Measurements from ENCODE around the gene EPM2A.

The EPM2A gene

GRCh38 chr6:145588981-145589380 is 146.3 kb downstream of the EPM2A start:
- Mint-ChIP-seq H3K36me3 (ENCODE audit: low read depth) (no peaks in the 10 kb centered on the region), H3K27me3 (ENCODE audit: low read depth) (no peaks in the 10 kb centered on the region), H3K9me3 (no peaks in the 10 kb centered on the region), H3K4me1 (ENCODE audit: low read depth) (no peaks in the 10 kb centered on the region), H3K4me3 (no peak overlapping the region), H3K27ac (no peak overlapping the region)
- no peak for DNase-seq (ENCODE audit: low spot score)

DNA sequence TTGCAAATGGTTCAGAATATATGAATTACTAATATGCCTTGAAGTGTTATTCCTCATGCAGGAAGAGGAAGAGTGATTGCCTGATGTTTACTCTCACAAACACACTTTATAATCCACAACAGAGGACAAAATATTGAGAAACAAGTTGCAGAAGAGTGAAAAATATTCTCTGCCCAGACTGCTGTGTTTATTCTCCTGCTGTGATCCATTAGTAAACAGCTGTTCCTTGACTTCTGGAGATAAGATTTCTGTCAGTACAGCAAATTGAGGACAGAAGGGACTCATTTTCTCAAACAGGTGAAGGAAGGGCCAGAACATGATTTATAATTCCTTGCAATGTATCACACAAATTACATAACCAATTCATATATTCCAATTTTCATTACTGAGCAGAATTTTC is 148.0 kb downstream of the EPM2A start:
- Mint-ChIP-seq H3K4me3 (no peak overlapping the region), H3K27me3 (ENCODE audit: low read depth) (no peaks in the 10 kb centered on the region), H3K36me3 (ENCODE audit: low read depth) (no peaks in the 10 kb centered on the region), H3K4me1 (ENCODE audit: low read depth) (no peaks in the 10 kb centered on the region), H3K27ac (no peak overlapping the region), H3K9me3 (no peaks in the 10 kb centered on the region)
- no peak for DNase-seq (ENCODE audit: low spot score)

DNA sequence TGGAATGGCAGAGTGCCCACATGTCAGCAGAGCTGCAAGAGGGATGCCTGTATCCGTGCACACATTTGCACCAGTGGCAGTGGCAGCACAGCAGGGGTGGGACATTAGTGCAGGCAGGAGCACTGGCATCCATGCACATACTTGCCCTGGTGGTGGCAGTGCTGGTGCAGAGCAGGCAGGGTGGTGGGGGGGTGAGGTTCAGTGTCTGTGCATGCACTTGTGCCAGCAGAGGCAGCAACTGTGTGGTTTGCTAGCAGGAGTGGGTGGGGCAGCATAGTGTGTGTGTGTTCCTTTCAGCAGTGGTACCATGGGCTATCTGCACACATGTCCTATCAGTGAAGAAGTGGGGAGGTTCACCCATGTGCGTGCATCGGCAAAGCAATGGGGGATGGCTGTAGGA is 151.6 kb downstream of the EPM2A start:
- Mint-ChIP-seq H3K27me3 (ENCODE audit: low read depth) (no peaks in the 10 kb centered on the region), H3K27ac (no peak overlapping the region), H3K36me3 (ENCODE audit: low read depth) (no peaks in the 10 kb centered on the region), H3K9me3 (no peaks in the 10 kb centered on the region), H3K4me1 (ENCODE audit: low read depth) (no peaks in the 10 kb centered on the region), H3K4me3 (no peak overlapping the region)
- no peak for DNase-seq (ENCODE audit: low spot score)

Data from T-helper 2 cell treated with Interferon-gamma antibody and Interleukin-4, amounts not matched to agents 5 μg/mL and 100 μg/mL, for 36 hours (primary cell).